Brain microvascular endothelial cell (primary cell): ENCODE results near the gene EHD2.
"Not testable (repeated sequence)": the region's sequence is repeated elsewhere in the genome, so short reads cannot be mapped to it uniquely, and the experiment has no call there.

Experiments used
- DNase-seq: peaks from one replicate; pipeline ENCODE4 v3.0.0-alpha.2; 2020
- H3K27ac ChIP-seq: fragments of 250-450 bp; sonication (Bioruptor Pico); 2 replicates; pipeline ENCODE4 v1.5.1; 2020; ENCODE audit warnings: mild to moderate bottlenecking, moderate library complexity
- H3K27me3 ChIP-seq: fragments of 250-450 bp; sonication (Bioruptor Pico); replicated peaks from 2 replicates; pipeline ENCODE4 v1.5.1; 2020; ENCODE audit warnings: mild to moderate bottlenecking
- H3K36me3 ChIP-seq: fragments of 250-450 bp; sonication (Bioruptor Pico); replicated peaks from 2 replicates; pipeline ENCODE4 v1.5.1; 2020; ENCODE audit warnings: mild to moderate bottlenecking
- H3K4me3 ChIP-seq: 2 replicates; pipeline ENCODE4 v1.5.1; 2011; ENCODE audit warnings: low read depth, mild to moderate bottlenecking, control low read depth, low read length, moderate library complexity
- in situ Hi-C: cut with HindIII; loops from 2 replicates; pipeline ENCODE4 v1.10.0; 2017; ENCODE audit warnings: low sequenced_read_pairs, low pct_ligation_motif_present
- TF ChIP-seq, protein P1 (sequence below): IDR thresholded peaks from 2 replicates; pipeline ENCODE4 v1.5.1; 2011; ENCODE audit warnings: low read depth, mild to moderate bottlenecking, moderate library complexity, low read length, control low read depth, inconsistent platforms; ENCODE audit errors: missing control alignments

EHD2 gene

DNA sequence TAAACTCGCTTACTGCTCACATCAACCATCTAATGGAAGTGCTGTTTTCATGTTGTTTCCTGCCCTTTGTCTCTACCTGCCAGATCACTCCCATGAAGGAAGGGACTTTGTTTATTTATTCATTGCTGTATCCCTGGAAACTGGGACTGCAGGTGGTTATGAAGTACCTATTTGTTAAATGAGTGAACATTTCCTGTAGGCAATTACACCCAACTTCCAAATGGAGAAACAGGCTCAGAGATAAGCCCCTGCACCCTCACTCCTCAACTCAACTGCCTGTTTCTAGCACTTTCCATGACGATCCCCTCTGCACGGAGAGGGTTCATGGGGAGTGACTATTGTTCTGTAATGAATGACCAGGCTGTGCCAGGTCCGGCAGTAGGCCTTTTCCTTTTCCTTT lies 63.3 kb downstream of the EHD2 start:
- Histone ChIP-seq H3K27me3 (no peaks in the 10 kb centered on the region), H3K36me3 (peaks cover 7% of the 10 kb centered on the region), H3K27ac (no peak overlapping the region), H3K4me3 (no peak overlapping the region)
- TF ChIP-seq, protein P1, sequence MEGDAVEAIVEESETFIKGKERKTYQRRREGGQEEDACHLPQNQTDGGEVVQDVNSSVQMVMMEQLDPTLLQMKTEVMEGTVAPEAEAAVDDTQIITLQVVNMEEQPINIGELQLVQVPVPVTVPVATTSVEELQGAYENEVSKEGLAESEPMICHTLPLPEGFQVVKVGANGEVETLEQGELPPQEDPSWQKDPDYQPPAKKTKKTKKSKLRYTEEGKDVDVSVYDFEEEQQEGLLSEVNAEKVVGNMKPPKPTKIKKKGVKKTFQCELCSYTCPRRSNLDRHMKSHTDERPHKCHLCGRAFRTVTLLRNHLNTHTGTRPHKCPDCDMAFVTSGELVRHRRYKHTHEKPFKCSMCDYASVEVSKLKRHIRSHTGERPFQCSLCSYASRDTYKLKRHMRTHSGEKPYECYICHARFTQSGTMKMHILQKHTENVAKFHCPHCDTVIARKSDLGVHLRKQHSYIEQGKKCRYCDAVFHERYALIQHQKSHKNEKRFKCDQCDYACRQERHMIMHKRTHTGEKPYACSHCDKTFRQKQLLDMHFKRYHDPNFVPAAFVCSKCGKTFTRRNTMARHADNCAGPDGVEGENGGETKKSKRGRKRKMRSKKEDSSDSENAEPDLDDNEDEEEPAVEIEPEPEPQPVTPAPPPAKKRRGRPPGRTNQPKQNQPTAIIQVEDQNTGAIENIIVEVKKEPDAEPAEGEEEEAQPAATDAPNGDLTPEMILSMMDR, result no peak
- in situ Hi-C loops, result no loop called here
- DNase-seq, result no peak

DNA sequence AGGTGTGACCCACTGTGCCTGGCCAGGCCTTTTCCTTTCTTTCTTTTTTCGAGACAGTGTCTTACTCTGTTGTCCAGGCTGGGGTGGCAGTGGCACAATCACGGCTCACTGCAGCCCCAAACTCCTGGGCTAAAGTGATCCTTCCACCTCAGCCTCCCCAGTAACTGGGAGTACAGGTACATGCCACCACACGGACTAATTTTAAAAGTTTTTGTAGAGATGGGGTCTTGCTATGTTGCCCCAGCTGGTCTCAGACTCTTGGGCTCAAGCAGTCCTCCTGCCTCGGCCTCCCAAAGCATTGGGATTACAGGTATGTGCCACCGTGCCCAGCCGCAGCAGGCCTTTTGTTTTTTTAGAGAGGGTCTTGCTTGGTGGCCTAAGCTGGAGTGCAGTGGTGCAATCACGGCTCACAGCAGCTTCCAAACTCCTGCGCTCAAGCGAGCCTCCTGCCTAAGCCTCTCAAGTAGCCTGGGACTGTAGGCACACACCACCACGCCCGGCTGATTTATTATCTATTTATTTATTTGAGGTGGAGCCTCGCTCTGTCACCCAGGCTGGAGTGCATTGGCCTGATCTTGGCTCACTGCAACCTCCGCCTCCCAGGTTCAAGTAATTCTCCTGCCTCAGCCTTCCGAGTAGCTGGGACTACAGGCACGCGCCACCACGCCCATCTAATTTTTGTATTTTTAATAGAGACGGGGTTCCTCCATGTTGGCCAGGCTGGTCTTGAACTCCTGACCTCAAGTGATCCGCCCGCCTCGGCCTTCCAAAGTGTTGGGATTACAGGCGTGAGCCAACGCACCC lies 64.2 kb downstream of the EHD2 start:
- H3K4me3 ChIP-seq, result peak overlapping the region; percentile 88
- not testable (repeated sequence) for DNase-seq, H3K27ac ChIP-seq

DNA sequence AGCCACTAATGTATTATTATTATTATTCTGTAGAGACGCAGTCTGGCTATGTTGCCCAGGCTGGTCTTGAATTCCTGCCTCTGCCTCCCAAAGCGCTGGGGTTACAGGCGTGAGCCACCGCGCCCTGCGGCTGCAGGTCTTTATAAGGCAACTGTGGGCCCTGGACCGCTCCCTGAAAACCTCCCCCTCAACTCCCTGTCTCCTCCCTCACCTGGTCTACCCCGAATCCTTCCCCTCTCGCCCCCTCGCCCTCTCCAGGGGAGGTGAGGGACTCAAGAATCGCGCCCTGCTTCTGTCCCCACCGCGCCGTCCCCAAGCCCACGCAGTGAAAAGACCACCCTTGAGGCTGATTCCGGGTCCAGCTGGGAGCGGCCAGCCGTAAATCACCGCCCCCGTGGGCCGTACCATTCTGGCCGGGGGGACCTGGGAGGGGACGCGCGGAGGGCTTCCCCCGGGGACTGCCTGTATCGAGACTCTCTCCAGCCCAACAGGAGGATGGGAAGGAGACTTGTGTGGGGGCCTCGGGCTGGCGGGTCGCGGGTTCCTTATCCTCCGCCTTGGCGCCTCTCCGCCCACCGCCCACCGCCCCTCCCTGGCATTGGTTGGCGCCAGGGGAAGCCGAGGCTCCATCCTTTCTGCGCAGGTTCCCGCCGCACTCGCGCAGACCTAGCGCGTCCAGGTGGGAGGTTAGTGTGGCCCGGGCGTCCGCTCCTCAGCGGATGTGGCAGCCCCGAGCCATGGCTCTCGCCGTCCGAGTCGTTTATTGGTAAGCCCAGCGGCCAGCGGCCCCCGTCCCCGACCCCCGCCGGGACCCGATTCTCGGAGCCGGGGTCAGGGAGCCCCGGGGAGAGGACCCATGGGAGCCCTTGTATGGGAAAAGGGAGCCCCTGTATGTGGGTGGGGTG lies 65.1 kb downstream of the EHD2 start, which contains the start of gene SELENOW:
Gene SELENOW (plus strand): TSS at position 655 of the 905 bp plus-strand sequence. CDS start 83 bp downstream, at position 738.
- peak within 1 kb of the TSS; percentile 88 for H3K4me3 ChIP-seq
- in situ Hi-C loops, result no loop called here
- TF ChIP-seq, protein P1, result no peak
- peak within 1 kb of the TSS; percentile 97 for H3K27ac ChIP-seq
- peaks cover 18% of the 10 kb centered on the region for H3K36me3 ChIP-seq
- H3K27me3 ChIP-seq, result no peaks in the 10 kb centered on the region
- peak; percentile 37 for DNase-seq

More for the DNA sequence above, 64.2 kb downstream of the EHD2 start:
- H3K36me3 ChIP-seq, result peaks cover 11% of the 10 kb centered on the region
- in situ Hi-C loops, H3K27me3 ChIP-seq: not testable (repeated sequence)

DNA sequence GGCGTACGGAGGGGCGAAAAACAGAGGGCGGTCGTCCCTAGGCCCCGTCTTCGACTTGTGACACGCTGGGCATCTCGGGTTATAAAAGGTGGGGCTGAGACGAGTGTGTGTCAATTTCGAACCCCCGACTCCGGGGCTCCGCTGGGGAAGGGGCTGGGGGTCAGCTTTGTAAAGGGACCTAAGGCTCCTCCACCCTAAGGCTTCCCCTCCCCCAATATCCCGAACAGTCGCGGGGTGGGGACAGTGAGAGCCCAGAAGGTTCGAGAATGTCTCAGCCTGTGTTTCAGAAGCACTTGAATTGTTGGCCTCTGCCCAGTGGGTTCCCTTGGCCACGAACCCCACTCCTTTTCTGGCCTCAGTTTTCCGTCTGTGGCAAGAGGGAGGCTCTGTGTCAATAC lies 65.7 kb downstream of the EHD2 start:
- TF ChIP-seq, protein P1, result no peak
- peak overlapping the region; percentile 88 for H3K4me3 ChIP-seq
- peaks cover 23% of the 10 kb centered on the region for H3K36me3 ChIP-seq
- no peak overlapping the region for H3K27ac ChIP-seq
- DNase-seq, result no peak
- in situ Hi-C loops, result no loop called here
- no peaks in the 10 kb centered on the region for H3K27me3 ChIP-seq

DNA sequence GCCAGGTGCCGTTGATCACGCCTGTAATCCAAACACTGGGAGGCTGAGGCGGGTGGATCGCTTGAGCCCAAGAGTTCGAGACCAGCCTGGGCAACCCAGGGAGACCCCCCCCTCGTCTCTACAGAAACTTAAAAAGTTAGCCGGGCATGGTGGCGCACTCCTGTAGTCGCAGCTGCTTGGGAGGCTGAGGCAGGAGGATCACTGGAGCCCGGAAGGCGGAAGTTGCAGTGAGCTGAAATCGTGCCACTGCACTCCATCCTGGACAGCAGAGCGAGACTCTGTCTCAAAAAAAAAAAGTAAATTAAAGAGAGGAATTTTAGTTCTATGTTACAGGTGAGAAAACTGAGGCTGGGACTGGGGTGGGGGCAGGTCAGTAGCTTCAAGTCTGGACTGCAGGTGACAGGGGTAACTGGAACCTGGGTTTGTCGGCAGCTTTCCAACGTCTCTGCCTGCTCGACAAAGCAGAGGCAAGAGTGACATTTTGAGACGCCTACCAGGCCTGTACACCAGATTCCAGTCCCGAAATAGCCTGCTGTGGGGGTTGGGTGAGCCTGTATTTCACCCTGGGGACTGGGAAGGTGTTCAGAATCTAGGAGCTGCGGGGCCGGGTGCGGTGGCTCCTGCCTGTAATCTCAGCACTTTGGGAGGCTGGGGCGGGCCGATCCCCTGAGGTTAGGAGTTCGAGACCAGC lies 66.4 kb downstream of the EHD2 start:
- no peak for DNase-seq
- H3K27ac ChIP-seq, result no peak overlapping the region
- peak overlapping the region; percentile 88 for H3K4me3 ChIP-seq
- in situ Hi-C loops, result no loop called here
- TF ChIP-seq, protein P1, result no peak
- no peaks in the 10 kb centered on the region for H3K27me3 ChIP-seq
- peaks cover 30% of the 10 kb centered on the region for H3K36me3 ChIP-seq
